ENCODE measurements around the gene KLHL30.

KLHL30 gene
- long read RNA-seq, donor 1 = 0 reads
- long read RNA-seq, donor 2 = 0 reads
- long read RNA-seq, donor 3 = 0 reads
- long read RNA-seq, donor 4 = 0 reads
- long read RNA-seq, donor 5 = 0 reads
- long read RNA-seq, donor 6 = 0 reads
- long read RNA-seq, donor 7 = 0 reads
- long read RNA-seq, donor 8 = 0 reads

- DNase-seq = no peak
Observed at GRCh38 chr2:238138331-238139195, at the start of gene KLHL30. Gene KLHL30, plus strand, starts transcription at chr2:238138668. Its CDS starts 2,087 bp downstream, at chr2:238140755.

DNA sequence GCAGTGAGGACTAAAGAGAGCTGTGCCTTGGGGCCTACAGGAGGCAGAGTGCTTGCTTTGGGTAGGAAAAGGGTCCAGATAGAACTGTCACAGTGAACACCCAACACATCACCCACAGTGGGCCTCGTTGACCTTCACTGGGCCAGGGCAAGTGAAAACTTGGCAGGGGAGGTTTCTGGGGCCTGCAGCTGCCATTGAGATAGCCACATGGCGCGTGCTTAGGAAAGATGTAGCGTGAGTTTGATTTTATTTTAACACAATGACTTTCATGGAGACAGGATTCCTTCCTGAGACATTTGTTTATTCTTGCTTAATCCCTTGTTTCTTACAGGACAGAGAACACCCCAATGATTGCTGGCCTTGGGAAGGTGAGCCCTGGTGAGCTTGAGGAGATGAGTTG is 47.6 kb upstream of the KLHL30 start:
- DNase-seq = no peak

- no peak for DNase-seq
Observed at GRCh38 chr2:238091436-238092060, 46.9 kb upstream of the KLHL30 start.

DNA sequence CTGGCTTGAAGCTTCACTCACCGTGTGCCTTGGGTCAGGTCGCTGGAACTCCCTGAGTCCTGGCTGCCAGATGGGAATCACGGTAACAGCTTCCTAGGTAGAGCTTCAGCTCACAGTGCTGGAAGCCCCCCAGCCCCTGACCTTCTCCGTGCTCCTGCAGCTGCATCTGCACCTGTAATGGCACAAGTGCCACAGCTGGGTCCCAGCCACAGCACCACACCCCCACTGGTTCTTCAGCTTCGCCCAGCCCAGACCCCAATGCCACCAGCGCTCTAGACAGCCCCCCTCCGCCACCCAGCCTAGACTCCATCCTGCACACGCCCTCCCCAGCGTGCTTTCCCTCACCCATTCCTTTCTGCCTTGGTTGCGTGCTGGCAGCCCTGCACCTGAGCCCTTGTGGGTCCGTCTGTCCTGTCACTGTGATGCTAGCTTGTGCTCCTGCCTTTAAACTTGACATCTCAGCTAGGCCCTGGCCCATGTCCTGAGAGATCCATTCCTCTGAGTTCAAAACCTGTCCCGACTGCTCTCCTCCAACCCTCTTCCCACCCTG is 45.9 kb upstream of the KLHL30 start:
- DNase-seq = no peak

DNA sequence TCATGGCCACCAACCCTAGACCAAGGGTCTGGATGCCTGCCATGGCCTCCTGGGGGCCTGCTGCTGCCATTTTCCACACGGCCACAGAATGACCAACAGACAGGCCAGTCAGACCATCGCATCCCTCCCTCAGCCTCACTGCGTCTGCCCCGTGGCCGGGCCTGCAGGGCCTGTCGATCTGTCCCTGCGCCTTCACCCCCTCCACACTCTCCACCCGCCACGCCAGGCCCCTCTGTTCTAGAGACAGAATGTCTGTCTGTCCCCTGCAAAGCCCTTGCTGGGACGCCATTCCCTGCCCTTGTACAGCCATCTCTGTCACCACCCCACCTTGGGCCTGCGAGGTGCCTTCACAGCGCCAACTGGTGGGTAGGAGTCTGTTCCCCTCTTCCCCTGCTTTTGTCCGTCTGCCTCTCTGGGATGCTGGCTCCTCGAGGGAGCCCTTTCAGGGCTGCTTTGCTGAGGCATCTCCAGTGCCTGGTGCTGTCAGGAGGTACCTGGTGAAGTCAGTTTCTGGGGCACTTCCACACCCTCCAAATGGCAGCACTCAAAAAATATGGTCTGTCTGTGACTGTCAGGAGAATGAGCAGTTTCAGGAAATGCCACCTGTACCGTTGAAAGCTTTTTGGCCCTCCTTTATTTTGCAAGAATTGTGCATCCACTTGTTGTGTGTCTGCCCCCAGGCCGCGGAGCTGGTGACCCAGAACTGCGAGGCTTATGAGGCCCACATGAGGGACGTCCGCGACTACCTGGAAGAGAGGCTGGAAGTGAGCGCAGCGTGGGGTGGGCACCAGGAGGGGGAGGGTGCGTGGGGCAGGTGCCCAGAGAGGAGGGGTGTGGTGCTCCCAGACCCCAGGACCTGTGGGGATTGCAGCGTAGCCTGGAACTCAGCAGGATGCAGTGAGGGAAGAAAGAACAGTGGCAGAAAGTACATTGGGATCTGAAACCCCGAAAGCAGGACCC is 45.0 kb upstream of the KLHL30 start:
- DNase-seq = no peak

GRCh38 chr2:238094438-238095022 is 43.9 kb upstream of the KLHL30 start:
- no peak for DNase-seq

DNA sequence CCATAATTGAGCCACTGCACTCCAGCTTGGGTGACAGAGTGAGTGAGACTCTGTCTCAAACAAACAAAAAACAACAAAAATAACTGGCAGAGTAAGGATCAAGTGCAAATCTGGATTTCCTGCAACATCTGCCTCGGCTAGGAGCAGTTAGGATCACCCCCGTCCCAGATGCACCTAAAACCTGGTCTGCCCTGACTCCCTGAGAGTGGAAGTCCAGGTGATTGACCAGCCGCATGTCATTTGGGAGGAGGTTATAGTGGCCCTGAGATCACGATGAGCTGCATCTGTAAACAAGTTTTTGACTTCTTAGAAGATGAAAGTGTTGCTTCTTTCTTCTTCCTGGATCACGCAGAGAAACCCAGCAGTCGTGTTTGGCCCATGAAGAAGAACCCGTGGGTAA is 43.3 kb upstream of the KLHL30 start:
- DNase-seq = no peak

DNA sequence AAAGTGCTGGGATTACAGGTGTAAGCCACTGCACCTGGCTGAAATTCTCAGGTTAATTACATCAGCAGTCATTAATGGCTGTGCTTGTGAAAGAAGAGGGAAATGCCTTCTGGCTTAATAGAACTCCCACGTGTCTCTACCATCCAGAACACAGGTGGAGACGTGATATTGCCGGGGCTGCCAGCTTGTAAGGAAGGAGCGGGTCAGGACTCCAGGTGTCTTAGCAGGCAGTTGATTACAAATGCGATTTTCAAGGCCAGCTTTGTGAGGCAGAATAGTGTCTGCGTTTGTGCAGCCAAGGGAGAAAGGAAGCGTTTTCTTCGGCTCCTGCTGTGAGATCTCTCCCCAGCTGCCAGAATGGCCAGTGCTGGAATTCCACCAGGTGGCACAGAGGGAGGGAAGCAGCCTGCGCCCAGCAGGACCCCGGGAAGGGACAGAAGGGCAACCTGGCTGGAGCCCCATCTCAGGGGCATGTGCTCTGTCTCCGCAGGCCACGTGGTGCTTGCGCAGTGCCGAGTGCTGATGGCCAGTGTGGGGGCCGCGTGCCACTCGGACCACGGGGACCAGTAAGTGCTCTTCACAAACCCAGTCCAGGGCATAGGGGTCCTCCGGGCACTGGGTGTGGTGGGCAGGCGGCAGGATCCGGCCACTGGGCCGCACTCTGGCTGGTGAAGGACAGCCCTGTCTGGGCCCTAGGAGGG is 42.0 kb upstream of the KLHL30 start:
- no peak for DNase-seq

- no peak for DNase-seq
Observed at GRCh38 chr2:238097201-238097987, 41.1 kb upstream of the KLHL30 start.

DNA sequence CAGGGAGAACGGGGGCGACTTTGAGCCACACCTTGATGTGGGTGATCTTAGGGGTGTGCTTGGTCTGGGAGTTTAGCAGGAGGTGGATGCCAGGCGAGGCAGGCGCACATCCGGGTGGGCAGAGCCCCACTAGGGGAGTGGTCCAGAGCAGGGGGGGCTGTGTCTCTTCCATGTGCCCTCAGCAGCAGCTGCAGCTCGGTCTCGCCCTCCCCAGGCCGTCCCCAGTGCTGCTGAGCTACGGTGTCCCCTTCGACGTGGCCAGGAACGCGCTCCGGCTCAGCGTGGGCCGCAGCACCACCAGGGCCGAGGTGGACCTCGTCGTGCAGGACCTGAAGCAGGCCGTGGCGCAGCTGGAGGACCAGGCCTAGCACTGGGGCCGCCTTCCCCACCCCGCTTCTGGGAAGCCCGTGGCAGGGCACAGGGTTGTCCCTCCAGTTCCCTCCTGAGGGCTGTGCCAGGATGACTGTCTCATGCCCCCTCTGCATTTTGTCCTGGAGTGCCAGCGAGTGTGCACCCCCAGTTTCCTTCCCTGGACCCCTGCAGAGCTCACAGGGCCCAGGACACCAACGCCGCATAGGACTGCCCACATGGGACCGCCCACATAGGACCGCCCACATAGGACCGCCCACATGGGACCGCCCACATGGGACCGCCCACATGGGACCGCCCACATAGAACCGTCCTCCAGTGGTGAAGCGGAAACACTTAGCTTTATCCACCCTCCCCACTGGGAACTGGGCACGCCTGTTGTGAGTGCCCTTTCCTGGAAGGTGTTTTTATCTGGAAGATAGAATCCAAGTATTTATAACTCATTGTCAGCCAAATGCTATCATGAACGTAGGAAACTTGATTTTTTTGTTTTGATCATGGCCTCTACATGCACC is 40.2 kb upstream of the KLHL30 start:
- DNase-seq = no peak

DNA sequence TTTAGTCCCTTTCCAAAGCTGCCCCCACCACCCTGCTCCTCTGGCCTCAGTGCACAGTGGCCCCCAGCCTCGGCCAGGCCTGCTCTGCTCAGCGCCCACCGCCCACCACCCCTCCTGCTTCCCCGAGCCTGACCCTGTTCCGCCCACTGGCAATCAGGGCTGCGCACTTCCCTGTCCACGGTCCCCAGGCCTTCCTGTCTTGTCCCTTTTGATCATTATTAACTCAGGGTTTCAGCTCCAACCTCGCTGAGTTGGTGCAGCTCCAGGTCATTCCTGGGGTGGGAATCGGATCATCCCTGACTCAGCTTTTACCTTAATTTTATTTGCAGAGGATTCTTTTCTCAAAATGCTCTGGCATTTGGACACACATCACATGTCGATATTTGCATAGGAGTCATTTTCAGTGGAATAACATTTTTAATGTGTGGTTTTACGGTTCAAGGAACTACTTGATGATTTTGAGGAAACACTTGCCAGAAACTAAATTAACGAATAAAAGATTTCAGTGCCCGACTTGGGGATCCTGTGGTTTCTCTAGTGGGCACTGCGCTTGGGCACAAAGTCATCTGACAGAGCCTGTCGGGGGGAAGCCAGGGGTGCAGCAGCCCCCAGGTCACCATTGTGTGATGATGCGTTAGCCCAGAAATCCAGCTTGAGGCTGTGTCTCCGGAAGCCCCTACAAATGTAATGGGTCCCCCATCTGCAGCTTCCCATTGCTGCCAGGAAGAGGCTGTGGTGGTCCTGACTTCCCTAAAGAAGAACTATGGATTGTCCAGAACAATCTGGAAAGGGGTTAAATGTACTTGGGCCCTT is 39.4 kb upstream of the KLHL30 start:
- no peak for DNase-seq

DNA sequence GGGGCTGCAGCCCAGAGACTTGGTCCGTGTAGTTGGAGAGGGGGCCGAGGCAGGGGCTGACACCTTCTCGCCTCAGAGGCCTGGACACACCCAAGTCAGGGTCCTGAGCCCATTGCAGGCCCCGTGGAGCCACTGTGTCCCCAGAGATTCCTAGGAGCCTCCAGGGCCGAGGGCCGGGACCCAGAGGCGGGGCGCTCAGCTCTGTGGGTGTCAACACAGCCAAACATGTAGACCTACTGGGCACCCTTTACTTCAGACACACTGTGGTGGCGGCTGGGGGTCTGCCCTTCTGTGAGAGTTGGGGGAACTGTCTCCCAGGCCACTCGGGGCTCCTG is 38.8 kb upstream of the KLHL30 start:
- DNase-seq = no peak

GRCh38 chr2:238100049-238100820 is 38.2 kb upstream of the KLHL30 start, which contains the start of gene ESPNL:
Gene ESPNL, plus strand, starts transcription at chr2:238100340. Its CDS starts 80 bp downstream, at chr2:238100420.
- no peak for DNase-seq

GRCh38 chr2:238100821-238101771 is 37.4 kb upstream of the KLHL30 start:
- no peak for DNase-seq

DNA sequence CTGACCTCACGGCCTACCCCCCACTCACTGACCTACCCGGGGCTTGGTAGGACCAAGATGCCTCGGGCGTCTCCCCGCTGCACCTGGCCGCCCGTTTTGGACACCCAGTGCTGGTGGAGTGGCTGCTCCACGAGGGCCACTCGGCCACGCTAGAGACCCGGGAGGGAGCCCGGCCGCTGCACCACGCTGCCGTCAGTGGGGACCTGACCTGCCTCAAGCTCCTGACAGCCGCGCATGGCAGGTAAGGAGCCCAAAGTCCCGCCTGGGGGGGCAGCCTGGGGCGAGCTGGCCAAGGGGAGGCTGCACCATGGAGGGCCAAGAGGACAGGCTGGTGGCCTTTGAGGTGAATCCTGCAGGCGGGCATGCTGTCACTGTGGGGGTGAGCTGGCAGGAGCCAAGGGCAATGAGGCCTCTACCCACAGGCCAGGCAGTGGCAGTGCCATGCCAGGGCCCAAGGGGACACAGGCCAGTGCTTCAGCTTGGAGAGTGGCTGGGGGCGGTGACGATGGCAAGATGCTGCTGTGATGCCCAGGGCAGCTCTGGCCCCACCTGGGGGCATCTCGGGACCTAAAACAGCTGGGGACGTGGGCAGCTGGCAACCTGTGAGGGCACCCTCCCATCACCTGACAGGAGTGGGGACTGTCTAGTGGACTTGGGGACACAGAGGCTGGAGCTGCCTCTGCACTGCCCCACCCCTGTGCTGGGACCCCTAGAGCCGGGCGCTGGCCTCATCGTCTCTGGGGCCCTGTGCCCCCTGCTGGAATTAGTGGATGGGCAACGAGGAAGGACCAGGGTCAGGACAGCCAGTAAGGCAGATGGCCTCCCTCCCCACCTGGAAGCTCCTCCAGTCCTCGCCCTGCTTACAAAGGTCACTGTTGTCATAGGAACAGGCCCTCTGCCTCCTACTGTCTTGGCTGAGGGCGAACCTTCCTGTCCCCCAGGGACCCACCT is 36.3 kb upstream of the KLHL30 start:
- DNase-seq = no peak
